C4-2B (cell line): ENCODE data around the gene TTLL12.

ENCODE experiments used
- H3K27ac ChIP-seq: fragments of 450-650 bp; 2 replicates; pipeline ENCODE4 v1.5.1; 2017
- CTCF ChIP-seq: fragments of 450-650 bp; conservative IDR thresholded peaks from 2 replicates; pipeline ENCODE4 v1.5.1; 2017; ENCODE audit warnings: mild to moderate bottlenecking
- ZFX ChIP-seq: fragments of 450-650 bp; IDR thresholded peaks from 2 replicates; pipeline ENCODE4 v1.6.1; 2017

The TTLL12 gene

GRCh38 chr22:43222987-43223386 is 36.1 kb upstream of the TTLL12 start:
- H3K27ac ChIP-seq: no peak overlapping the region
- TF ChIP-seq CTCF: no peak
- TF ChIP-seq ZFX: no peak

GRCh38 chr22:43222262-43222661 is 35.3 kb upstream of the TTLL12 start:
- H3K27ac ChIP-seq: no peak overlapping the region
- TF ChIP-seq CTCF (no peak), ZFX (no peak)

GRCh38 chr22:43220625-43221380 is 33.9 kb upstream of the TTLL12 start:
- H3K27ac ChIP-seq: no peak overlapping the region
- TF ChIP-seq ZFX (no peak), CTCF (no peak)

- TF ChIP-seq CTCF (no peak), ZFX (no peak)
- no peak overlapping the region for H3K27ac ChIP-seq
Measured at GRCh38 chr22:43218786-43219185, 31.9 kb upstream of the TTLL12 start.

GRCh38 chr22:43217285-43218030 is 30.5 kb upstream of the TTLL12 start:
- TF ChIP-seq ZFX (no peak), CTCF (no peak)

GRCh38 chr22:43216738-43217137 is 29.8 kb upstream of the TTLL12 start:
- no peak overlapping the region for H3K27ac ChIP-seq

More at GRCh38 chr22:43217285-43218030, 30.5 kb upstream of the TTLL12 start:
- H3K27ac ChIP-seq: no peak overlapping the region

More at GRCh38 chr22:43216738-43217137, 29.8 kb upstream of the TTLL12 start:
- TF ChIP-seq ZFX (no peak), CTCF (no peak)
